GM13976 (cell line): Measurements from ENCODE around the gene MYL5.
"Not testable (repeated sequence)": the region's sequence is repeated elsewhere in the genome, so short reads cannot be mapped to it uniquely, and the experiment has no call there.

Experiments used
- DNase-seq: peaks from one replicate; pipeline ENCODE4 v3.0.0; 2012; ENCODE audit warnings: low spot score
- in situ Hi-C: fragments of 300-500 bp; cut with MboI; formaldehyde crosslinking; loops from one replicate; pipeline ENCODE4 v1.12.0; 2022; ENCODE audit warnings: low sequenced_read_pairs, mixed read lengths, inconsistent platforms; ENCODE audit not compliant: unreplicated experiment
- TF ChIP-seq, protein P1 (sequence below): IDR thresholded peaks from 2 replicates; pipeline ENCODE4 v1.5.1; 2012; ENCODE audit warnings: borderline replicate concordance, mild to moderate bottlenecking; ENCODE audit not compliant: insufficient read depth; ENCODE audit errors: extremely low read depth, missing control alignments, control extremely low read depth

MYL5 gene

DNA sequence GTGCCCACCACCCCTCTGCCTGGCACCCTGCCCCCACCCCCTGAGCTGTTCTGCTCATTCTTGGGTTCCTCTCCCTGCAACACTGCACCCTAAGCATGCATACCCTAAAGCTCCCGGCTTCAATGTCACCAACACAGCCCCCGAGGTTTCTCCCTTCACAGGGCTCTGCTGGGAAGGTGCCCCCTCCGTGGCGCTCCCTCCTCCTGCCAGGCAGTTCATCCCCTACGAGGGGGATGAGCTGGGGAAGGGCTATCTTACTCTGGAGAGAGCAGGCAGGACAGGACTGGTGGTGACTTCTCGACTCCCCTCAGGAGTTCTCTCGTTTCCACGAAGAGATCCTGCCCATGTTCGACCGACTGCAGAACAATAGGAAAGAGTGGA lies 6.8 kb upstream of the MYL5 start:
- in situ Hi-C loops, result no loop called here
- TF ChIP-seq, protein P1, sequence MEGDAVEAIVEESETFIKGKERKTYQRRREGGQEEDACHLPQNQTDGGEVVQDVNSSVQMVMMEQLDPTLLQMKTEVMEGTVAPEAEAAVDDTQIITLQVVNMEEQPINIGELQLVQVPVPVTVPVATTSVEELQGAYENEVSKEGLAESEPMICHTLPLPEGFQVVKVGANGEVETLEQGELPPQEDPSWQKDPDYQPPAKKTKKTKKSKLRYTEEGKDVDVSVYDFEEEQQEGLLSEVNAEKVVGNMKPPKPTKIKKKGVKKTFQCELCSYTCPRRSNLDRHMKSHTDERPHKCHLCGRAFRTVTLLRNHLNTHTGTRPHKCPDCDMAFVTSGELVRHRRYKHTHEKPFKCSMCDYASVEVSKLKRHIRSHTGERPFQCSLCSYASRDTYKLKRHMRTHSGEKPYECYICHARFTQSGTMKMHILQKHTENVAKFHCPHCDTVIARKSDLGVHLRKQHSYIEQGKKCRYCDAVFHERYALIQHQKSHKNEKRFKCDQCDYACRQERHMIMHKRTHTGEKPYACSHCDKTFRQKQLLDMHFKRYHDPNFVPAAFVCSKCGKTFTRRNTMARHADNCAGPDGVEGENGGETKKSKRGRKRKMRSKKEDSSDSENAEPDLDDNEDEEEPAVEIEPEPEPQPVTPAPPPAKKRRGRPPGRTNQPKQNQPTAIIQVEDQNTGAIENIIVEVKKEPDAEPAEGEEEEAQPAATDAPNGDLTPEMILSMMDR, result no peak
- no peak for DNase-seq

DNA sequence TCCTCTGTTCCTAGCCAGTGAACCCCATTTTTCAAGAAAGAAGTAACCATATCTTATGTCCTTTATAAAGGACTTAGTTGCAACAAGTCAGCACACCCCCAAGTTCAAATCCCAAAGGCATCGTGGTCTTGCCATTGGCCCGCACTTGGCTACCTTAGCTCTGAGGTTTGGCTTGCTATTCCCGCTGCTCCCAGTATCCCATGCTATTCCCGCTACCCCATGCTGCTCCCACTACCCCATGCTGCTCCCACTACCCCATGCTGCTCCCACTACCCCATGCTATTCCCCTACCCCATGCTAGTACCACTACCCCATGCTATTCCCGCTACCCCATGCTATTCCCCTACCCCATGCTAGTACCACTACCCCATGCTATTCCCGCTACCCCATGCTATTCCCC lies 6.1 kb upstream of the MYL5 start:
- in situ Hi-C loops, DNase-seq: not testable (repeated sequence)

DNA sequence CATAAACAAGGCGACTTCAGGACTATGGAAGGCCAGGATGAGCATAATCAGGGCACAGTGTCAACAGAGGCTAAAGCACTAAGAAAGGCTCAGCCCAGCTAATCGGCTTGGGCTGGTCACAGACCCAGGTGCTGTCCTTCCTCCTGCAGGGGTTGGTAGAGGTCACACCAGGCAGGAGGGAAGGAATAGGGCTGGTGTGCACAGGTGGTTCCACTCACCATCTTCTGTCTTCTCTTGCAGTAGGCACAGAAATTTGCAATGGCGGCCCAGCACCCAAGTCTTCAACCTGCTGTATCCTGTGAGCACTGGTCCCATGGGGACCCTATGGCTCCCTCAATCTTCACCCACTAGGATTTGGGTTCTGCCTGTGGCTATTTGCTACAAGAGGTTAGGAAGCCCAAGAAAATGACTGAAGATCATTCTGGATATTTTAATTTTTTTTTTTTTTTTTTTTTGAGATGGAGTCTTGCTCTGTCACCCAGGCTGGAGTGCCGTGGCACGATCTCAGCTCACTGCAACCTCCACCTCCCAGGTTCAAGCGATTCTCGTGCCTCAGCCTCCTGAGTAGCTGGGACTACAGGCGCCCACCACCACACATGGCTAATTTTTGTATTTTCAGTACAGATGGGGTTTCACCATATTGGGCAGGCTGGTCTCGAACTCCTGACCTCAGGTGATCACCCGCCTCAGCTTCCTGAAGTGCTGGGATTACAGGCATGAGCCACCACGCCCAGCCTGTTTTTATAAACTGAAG lies 4.4 kb upstream of the MYL5 start:
- in situ Hi-C loops, DNase-seq: not testable (repeated sequence)

DNA sequence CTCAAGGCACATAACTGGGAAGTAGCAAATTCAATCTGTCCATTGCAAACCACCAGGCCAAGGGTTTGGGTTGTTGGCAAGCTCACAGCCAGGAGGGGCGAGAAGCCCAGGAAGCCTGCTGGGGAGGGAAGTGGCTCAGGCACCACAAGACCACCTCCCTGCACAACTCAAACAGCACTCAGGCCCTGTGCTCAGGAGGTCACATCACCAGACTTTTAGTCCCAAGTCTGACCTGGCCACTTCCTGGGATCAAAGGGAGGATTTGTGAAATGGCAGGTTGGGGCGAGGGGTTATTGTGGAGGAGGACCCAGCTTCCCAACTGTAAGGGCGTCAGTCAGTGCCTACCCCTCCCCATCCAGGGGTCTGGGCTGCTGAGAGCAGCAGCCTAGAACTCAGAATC lies 2.6 kb upstream of the MYL5 start:
- in situ Hi-C loops, result no loop called here
- TF ChIP-seq, protein P1, result no peak
- no peak for DNase-seq

DNA sequence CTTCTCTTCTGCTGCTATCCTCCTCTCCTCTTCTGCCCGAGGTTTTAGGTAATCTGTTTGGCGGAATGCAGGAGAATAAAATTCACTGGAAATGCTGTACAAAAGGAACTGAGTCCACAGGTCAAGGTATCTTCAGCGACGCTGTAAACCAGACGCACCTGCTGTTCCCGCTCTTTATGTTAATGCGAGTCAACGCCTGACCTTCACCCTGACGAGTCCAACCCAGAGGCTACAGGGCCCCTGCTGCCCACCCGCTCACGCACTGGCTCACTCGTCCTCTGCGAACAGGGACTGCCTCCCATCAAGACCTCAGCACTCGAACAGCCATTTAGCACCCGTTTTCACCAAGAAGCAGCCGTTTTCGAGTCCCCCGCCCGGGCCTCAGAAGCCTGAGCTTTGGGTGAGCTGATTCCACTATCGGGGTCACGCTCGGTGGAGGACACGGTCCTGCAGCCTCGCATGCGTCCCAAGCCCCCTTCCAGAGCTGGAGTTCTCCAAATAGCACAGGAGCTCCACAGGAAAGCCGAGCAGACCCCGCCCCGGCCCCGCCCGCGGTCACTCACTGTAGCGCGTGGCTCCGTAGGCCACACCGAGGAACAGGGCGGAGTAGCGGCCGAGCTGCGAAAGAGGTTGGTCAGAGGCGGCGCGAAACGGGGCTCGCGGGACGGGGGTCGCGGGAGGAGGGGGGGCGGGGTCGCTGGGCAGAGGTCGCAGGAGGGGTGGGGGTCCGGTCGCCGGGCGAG lies 822 bp upstream of the MYL5 start:
- TF ChIP-seq, protein P1, result no peak
- in situ Hi-C loops, result no loop called here
- no peak for DNase-seq

DNA sequence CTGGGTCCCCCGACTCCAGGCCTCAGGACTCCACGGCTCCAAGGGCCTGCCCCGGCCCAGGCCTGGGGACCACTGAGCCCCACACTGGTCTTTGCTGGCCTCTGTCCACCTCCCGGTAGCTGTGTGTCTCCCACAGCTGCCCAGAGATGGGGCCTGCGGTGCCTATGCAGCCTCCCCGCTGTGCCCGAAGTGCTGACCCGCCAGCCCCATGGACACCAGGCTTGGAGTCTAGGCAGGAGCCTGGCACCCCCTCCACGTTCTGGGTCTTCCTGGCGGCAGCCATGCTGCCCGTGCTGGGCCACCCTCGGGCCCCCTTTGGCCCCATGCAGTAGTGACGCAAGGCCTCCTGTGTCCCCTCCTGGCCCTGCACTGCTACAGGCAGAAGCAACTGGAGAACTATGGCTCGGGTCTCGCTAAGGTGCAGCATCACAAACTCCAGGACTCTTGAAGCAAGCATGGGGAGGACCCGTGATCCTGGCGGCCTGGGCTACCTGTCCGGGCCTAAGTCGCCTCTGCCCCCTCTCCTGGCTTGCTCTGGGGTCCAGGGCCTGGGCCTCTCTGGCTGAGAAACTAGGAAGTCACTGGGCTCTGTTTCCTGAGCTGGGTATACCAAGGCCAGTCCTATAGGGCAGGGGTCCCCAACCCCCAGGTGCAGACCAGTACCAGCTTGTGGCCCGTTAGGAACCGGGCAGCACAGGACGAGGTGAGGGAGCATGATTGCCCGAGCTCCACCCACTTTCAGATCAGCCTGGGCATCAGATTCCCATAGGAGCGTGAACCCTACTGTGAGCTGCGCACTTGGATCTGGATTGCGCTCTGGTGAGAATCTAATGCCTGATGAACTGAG lies 917 bp downstream of the MYL5 start:
- in situ Hi-C loops, result no loop called here
- no peak for DNase-seq
- TF ChIP-seq, protein P1, result no peak

DNA sequence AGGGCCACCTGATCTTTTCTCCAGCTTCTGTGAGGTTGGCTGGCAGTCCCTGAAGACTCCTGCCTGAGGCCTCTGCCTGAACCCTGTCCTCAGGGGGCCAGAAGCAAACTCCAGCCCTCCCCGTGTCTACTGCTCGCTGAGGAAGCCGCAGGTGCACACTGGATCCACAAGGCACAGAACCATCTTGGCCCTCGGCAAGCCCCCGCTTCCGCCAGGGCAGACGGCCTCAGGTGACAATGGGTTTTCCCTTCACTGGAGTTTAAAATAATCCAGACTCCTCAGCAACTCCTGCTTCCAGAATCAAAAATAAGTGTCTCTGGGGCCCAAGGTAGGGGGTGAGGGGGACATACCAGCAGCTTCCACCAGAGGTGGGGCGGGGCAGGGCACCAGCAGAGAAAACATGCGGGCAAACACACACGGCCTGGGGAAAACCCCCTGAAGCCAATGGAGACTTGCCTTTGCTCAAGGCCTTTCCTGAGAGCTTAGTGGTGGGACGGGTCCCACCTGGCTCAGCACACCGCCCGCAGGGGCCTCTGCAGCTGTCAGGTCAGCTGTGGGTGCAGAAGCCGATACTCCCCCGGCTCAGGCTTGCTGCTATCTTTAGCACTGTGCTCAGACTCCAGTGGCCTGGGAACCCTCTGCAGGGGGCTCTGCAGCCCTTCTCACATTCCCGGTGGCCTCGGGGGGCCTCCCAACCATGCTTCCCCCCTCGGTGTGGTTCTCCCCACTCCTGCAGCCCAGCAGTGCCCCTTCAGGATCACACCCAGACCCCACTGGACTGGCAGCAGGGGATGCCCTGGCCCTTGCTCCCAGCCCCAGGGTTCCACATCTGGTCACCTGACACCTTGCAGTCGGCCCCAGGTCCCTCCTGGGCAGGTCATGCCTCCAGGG lies 1.9 kb downstream of the MYL5 start:
- in situ Hi-C loops, result no loop called here
- TF ChIP-seq, protein P1, result no peak
- peak; percentile 82 for DNase-seq
